NB4 (cell line): Measurements from ENCODE around the gene DECR2.

Experiments used
- MYC ChIP-seq: IDR thresholded peaks from 2 replicates; pipeline ENCODE4 v1.6.1; 2011; ENCODE audit warnings: low read depth, low read length
- POLR2A ChIP-seq: IDR thresholded peaks from 2 replicates; pipeline ENCODE4 v1.6.1; 2011; ENCODE audit warnings: mild to moderate bottlenecking; ENCODE audit not compliant: insufficient read length; ENCODE audit errors: extremely low read depth
- TF ChIP-seq, protein P1 (sequence below): IDR thresholded peaks from one replicate; pipeline ENCODE4 v1.5.1; 2012; ENCODE audit warnings: low read depth, low read length
- TF ChIP-seq, protein P2 (sequence below): IDR thresholded peaks from 2 replicates; pipeline ENCODE4 v1.6.1; 2011; ENCODE audit warnings: low read depth, low read length

DNA sequence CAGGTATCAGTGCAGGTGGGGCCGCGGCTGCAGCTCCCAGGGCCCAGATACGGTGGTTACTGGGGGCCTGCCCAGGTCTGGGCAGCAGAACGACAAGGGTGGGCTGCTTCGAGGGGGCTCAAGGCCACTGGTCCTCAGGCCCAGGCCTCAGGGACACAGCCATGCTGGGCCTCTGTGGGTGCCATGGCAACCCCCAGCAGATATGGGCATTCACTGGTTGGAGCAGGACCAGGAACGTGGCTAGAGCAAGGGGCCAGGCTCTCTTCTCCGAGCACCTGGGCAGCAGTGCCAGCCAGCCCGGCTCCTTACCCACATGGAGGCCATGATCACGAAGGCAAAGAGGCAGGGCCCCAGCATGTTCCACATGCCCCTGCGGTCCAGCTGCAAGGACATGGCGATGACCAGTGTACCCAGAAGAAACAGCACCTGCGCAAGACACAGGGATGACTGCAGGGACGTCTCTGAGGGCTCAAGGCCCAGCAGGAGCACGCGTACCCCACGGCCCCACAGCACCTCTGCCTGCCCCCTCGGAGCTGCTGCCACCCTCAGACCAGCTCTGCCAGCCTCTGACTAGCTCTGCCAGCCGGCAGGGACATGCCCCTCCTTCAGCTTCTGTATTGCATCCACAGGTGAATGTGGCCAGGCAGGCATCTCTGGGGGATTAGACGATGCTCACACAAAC lies 29.2 kb upstream of the DECR2 start:
- TF ChIP-seq, protein P1, sequence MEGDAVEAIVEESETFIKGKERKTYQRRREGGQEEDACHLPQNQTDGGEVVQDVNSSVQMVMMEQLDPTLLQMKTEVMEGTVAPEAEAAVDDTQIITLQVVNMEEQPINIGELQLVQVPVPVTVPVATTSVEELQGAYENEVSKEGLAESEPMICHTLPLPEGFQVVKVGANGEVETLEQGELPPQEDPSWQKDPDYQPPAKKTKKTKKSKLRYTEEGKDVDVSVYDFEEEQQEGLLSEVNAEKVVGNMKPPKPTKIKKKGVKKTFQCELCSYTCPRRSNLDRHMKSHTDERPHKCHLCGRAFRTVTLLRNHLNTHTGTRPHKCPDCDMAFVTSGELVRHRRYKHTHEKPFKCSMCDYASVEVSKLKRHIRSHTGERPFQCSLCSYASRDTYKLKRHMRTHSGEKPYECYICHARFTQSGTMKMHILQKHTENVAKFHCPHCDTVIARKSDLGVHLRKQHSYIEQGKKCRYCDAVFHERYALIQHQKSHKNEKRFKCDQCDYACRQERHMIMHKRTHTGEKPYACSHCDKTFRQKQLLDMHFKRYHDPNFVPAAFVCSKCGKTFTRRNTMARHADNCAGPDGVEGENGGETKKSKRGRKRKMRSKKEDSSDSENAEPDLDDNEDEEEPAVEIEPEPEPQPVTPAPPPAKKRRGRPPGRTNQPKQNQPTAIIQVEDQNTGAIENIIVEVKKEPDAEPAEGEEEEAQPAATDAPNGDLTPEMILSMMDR = no peak
- TF ChIP-seq MYC (no peak), POLR2A (no peak)
- TF ChIP-seq, protein P2, sequence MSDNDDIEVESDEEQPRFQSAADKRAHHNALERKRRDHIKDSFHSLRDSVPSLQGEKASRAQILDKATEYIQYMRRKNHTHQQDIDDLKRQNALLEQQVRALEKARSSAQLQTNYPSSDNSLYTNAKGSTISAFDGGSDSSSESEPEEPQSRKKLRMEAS = no peak
